HG02678 (cell line): Measurements from ENCODE around the gene LENG9.

Source experiments
- ATAC-seq: cut with Tn5 transposase; IDR thresholded peaks from one replicate; pipeline ENCODE4 v1.9.1; 2021; ENCODE audit warnings: mild to moderate bottlenecking, moderate library complexity; ENCODE audit not compliant: unreplicated experiment

LENG9 gene

DNA sequence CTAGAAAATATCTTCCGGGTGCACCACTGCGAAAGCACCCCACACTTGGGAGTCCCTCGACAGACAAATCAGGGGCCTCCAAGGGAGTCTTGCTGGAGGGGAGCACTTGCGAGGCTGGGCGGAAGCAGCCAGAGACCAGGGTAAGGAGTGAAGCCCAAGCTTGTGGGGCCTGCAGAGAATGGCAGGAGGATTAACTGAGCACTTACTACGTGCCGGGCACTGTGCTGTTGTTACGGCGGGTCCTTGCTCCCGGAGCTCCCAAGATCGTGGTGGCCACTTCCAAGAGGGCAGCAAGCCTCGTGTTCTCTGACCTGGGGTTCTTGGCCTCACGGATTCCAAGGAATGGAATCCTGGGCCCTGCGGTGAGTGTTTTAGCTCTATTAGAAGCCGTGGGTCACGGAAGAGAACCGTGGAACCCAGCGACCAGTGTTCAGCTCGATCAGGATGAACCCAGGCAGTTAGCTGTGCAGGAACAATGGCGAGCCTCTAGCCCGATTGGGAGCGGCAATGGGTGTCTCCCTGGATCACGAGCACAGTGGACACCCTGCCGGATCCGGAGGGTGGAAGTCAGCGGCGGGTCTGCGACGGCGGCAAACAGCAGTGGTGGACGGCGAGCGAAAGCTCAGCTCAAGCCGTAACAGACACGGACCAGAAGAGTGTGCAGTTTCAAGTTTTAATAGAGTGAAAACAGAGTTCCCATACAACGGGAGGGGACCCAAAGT lies 38.8 kb downstream of the LENG9 start:
- ATAC-seq, result no peak

DNA sequence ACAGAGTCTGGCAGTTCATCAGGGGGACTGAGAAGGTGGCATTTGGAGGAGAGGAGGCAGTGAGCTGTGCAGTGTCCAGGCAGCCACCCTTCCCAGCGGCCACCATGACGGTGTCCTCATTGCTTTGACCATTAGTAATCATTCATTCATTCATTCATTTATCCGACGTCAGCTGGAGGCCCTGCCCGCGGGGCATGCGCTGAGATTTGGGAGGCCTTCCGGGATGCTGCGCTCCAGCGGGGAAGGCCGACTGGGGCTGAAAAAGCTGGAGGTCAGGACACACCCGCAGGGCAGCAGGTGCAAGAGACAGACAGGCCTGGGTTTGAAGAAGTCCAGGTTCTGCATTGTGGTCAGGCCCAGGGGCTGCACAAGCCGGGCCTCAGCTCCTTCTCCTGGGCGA lies 39.4 kb downstream of the LENG9 start:
- ATAC-seq, result no peak

DNA sequence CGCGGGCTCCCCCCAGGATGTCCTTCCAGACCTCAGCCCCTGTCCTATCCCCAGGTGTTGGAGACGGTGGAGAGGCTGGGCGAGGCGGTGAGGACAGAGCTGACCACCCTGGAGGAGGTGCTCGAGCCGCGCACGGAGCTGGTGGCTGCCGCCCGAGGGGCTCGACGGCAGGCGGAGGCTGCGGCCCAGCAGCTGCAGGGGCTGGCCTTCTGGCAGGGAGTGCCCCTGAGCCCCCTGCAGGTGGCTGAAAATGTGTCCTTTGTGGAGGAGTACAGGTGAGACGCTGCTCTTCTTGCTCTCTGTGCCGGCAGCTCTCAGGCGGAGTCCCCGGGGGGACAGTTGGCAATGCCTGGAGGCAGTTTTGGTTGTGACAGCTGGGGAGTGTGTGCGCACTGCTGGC lies 41.4 kb downstream of the LENG9 start:
- ATAC-seq, result no peak

DNA sequence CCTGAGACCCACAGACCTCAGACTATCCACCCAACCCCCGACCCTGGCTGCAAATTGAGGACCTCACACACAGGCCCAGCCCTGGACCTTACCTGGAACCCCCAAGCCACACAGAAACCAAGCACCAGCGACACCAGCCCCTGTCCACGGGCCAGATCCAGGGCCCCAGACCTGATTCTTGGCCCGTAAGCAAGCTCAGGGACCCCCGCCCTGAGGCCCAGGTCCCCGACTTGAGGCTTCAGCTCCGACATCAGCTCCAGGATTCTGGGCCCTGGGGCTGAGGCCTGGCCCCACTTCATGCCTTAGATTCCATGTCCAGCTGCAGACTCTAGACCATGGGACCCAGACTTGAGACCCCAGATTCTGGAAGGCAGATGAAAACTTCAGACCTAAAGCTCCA lies 42.1 kb downstream of the LENG9 start:
- ATAC-seq, result no peak

DNA sequence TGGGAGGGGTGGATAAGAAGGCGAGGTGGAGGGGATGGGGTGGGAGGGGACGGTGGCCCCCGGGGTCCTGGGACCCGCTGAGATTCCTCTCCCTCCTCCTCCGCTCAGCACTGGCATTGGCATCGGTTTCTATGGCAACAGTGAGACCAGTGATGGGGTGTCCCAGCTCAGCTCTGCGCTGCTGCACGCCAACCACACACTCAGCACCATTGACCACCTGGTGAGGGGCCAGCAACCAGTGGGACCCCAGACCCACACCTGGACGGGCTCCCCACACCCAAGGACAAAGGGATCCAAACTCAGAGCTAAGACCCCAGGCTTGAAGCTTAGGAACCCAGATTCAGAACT lies 42.4 kb downstream of the LENG9 start:
- ATAC-seq, result no peak

DNA sequence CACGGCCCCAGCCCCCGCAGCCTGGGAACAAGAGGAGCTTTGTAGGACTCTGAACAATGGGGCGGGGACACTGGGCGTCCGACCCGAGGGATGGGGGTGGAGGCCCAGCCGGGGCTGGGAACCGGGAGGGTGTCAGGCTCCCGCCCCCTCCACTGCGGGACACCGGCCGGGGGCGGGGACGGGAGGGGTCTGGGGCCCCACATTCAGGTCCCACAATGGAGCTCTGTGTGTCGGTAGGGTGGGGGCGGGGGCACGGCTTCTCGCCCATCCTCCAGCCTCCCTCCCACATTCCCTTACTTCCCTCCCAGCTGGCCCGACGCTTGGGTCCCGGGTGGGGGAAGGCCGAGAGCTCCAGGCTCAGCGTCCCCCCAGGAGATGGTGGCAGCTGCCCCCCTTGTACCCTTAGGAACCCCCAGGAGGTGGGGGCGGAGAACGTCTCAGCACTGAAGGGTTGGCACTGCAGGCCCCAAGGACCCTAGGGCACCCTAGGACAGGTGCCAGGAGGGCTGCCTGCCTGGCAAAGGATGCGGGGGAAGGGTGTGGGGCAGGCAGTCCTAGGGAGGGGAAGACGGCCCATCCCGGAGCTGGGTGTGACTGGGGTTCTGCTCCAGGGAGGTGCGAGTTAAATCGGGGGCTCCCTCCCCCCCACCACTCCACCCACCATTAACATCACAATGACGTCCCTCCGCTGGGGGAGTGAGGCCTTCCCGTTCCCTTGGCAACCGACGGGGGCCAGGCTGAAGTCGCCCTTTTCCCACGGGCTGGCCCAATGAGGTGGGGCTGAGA lies 43.0 kb downstream of the LENG9 start:
- ATAC-seq, result no peak

DNA sequence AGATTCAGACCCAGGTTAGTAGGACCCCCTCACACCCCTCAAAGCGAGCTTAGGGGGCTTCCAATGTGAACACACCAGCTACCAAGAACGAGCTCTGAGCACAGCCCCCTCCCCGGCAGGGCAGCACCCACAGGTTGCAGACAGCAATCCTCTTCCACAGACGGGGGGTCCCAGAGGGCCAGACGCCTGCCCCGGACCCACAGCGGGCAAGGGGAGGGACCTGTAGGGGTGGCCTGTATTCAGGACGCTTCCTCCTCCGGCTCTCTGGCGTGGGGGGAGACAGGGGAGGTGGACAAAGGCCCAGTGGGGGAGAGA lies 43.6 kb downstream of the LENG9 start:
- ATAC-seq, result no peak

DNA sequence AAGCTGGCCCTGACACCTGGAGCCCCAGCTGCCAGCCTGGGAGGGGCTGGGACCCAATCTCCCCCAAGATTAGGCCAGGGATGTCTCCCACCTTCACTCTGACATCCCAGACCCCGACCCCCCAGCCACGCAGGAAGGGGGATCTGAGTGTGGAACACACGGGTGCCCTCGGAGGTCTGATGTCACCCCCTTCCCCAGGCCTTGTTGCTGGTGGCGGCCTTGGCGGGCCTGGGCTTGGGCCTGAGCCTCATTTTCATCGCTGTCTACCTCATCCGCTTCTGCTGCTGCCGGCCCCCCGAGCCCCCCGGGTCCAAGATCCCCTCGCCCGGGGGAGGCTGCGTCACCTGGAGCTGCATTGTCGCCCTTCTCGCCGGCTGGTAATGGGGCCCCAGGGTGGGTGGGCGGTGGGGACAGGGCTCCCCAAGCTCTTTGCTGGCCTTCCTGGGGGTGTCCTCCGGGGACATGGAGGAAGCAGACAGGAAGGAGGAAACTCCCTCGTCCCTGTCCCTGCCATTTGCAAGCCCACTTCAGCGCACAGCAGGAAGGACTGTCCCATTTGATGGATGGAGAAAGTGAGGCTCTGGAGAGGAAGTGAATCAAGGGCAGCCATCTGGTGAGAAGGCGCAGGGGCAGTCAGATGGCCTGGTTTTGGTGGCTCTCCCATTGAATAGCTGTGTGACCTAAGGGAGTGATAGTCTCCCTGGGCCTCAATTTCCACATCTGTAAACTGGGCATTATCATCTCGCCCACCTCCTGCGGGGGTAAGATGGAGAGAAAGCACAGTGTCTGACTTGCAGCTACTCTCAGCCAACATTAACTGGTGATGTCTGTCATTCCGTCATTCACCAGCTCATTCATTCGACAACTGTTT lies 44.4 kb downstream of the LENG9 start:
- ATAC-seq, result no peak

DNA sequence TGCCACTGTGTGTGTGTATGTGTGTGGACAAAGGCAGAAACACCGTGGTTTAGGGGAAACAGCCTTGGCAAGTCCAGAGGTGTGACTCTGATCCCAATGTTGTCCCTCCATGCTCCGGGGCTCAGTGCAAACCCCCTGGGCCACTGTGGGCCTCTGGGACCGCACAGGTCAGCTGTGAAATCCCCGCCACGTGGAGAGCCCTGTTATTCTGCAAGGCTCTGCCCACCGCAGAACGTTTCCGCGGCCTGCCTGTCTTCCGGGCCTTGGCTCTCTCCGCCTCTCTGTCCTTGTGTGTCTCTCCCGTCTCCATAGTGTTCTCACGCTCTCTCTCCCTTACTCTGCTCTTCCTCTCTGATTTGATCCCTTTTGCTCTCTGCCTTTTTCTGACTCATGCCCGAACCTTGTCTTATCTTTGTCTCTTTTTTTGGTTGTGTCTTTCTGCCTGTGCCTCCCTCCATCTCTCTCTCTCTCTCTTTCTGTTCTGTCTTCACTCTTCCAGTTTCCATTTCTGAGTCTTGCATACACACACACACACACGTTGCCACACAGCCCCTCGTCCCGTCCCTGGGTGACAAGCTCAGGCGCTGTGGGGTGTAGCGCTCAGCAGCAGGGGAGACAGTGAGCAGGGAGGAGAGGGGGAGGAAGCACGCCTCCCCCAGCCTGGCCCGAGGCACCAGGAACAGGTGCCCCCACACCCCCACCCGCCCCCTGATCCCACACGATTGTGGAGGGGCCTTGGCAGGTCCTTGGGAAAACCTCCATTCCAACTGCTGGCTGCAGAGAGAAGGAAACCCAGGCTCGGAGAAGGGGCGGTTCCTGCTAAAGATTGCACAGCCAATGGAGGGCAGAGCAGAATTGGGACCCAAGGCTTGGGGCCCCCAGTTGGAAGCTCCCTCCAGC lies 45.3 kb downstream of the LENG9 start:
- ATAC-seq, result no peak

DNA sequence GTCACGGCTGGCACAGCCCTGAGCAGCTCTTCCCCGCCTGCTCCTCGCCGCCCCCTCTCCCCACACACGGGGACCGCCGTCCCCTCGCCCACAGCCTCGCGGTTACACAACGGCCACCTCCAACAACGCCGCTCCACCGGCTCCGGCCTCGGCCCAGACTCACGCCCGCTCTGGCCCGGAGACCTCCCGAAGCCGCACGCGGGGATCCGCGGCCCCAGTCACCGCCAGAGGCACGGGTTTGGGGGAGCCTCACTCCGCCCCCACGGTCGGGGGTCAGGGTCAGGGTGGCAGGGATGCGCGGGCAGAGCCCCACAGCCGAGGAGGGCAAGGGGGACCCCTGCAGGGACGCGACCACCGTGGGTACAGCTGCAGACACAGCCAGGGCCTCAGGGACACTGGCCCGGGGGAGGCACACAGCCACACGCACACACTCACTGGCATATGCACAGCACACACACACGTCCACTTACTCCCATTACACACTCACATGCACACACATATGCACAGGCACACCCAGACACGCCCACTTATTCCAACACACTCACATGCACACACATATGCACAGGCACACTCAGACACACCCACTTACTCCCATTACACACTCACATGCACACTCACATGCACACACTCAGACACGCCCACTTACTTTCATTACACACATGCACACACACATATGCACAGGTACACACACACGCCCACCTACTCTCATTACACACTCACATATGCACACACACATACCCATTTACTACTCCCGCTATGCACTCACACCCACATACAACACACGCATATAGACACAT lies 46.7 kb downstream of the LENG9 start:
- no peak for ATAC-seq

DNA sequence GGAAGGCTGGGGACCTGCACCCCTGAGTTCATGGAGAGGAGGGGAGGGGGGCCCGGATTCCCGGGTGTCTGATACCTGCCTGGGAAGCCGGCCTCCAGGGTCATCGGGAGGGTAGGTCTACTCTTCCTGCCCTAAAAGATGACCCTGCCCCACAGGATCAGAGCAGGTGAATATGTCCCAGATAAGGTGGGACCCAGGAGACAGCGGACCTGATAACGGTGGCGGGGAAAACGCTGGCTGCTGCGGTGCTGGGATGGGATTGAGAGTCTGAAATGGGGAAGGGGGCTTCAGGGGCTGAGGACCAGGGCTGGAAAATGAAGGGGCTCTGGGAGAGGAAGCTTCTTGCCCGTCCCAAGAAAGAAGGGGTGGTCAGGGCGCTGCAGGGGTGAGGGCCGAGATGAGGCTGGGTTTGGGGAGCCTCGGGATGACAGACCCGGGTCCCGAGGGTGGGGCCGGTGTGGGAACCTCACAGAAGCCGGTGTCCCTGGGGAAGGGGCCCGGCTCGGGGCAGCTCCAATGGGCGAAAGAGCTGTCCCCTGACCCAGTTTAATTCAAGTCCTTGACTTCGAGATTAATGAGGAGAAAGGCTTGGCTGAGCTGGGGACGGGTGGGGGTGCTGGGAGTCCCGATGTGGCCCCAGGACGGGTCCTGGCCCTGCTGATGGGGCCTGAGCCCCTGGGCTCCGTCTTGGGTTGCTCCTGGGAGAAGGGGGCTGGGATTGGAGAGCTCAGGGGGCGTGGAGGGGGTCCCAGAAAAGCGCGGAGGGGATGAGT lies 47.5 kb downstream of the LENG9 start:
- ATAC-seq, result no peak

DNA sequence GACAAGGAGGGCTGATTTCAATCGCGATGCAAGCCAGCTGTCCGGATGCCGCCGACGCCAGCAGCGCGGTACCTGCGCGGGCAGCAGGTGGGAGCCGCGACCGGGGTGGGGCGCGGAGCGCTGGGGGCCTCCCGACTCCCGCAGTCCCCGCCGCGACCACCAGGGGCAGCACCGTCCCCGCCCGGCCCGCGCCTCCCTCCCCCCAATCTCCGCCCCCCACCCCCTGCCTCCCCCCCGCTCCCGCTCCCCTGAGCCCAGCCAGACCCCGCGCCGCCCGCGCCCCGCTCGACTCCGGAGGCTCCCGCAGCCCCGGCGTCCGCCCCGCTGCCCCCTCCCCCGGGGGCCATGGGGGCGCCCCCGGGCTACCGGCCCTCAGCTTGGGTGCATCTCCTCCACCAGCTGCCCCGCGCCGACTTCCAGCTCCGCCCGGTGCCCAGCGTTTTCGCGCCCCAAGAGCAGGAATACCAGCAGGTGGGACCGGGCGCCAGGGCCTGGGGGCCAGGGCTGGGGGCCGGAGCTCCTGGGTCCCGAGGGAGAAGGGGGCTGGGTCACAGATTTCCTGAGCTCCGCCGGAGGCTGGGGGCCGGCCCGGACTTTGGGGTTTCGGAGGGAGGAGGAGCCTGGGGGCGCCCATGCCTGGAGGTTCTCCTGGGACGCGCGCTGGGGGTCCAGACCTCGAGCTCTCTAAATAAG lies 48.2 kb downstream of the LENG9 start, which contains the start of gene TTYH1:
Gene TTYH1, plus strand, starts transcription at position 257 of the 693 bp plus-strand sequence. Its CDS starts 89 bp downstream, at position 346.
- no peak for ATAC-seq

DNA sequence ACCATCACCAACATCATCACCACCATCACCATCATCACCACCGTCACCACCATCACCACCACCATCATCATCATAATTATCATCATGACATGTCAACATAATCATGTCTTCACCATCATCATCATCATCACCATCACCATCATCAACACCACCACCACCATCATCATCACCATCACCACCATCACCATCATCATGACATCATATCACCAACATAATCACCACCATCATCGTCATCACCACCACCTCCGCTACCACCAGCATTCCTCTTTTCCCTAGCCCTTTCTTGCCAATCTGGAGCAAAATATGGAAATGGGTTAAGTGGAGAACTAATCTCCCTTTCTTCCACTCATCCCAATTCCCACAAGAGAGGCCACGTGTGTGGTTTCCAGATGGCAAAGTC lies 49.4 kb downstream of the LENG9 start:
- ATAC-seq, result no peak

DNA sequence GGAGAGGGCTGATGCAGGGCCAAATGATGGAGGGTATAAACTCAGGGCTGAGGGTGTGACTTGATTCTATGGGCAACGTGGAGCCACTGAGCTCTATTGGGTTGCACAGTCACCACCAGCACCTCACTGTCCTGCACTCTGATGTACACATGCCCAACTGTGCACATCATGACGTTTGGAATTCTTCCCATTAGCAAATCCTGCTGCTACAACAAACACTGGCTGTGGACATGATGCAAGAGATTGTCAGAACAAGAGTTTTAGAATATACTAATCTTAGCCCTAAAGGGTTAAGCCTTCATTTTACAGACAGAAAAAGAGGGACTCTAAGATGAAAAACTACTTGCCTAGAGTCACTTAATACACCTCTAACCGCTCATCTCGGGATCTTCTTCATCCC lies 50.7 kb downstream of the LENG9 start:
- no peak for ATAC-seq
